HCEC 1CT (cell line): Measurements from ENCODE around the gene ZNF615.
"Not testable (repeated sequence)": the region's sequence is repeated elsewhere in the genome, so short reads cannot be mapped to it uniquely, and the experiment has no call there.

ENCODE experiments used
- DNase-seq: peaks from one replicate; pipeline ENCODE4 v3.0.0-alpha.2; 2017

ZNF615 gene

DNA sequence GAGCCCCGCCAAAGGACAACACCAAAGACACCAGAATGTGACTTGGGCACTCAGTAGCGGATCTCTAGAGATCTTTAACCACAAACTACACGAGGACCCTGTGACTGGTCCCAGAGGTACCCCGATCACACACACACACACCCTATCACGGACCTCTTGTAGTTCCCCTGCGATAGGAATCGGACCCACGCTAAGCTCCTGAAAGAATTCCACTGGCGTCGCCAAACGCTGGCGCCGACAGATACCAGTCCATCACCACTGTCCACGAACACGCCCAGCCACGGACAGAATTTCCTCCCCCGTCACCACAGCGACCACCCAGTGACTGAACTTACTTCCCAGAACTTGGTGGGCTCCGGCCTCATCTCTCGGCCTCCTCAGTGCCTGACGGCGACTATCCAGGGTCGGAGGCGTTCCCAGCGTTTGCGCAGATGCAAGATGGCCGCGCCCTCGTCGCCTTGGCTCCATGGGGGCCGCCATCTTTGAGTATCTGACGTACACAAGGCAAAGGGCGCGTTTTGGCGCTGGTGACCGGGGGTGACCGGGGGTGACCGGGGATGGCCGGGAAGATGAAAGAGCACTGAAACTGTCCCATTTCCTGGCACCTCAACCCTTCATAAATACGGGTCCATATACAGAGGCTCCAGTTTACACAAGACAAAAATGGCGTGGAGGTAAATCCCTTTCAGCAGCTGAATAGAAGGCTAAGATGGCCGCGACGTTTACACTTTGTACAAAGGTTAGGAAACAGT lies at the start of gene ZNF615:
ZNF615 (minus strand) TSS at position 406 of the 752 bp plus-strand sequence. CDS start 4,500 bp downstream, outside the sequence.
- DNase-seq: peak; percentile 81

- not testable (repeated sequence) for DNase-seq
Observed at GRCh38 chr19:52056480-52056879, 48.5 kb upstream of the ZNF615 start.

DNA sequence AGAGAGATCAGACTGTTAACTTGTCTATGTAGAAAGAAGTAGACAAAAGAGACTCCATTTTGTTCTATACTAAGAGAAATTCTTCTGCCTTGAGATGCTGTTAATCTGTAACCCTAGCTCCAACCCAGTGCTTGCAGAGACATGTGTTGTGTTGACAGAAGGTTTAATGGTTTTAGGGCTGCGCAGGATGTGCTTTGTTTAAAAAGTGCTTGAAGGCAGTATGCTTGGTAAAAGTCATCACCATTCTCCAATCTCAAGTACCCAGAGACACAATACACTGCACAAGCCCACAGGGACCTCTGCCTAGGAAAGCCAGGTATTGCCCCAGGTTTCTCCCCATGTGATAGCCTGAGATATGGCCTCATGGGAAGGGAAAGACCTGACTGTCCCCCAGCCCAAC lies 43.7 kb upstream of the ZNF615 start:
- DNase-seq: not testable (repeated sequence)

DNA sequence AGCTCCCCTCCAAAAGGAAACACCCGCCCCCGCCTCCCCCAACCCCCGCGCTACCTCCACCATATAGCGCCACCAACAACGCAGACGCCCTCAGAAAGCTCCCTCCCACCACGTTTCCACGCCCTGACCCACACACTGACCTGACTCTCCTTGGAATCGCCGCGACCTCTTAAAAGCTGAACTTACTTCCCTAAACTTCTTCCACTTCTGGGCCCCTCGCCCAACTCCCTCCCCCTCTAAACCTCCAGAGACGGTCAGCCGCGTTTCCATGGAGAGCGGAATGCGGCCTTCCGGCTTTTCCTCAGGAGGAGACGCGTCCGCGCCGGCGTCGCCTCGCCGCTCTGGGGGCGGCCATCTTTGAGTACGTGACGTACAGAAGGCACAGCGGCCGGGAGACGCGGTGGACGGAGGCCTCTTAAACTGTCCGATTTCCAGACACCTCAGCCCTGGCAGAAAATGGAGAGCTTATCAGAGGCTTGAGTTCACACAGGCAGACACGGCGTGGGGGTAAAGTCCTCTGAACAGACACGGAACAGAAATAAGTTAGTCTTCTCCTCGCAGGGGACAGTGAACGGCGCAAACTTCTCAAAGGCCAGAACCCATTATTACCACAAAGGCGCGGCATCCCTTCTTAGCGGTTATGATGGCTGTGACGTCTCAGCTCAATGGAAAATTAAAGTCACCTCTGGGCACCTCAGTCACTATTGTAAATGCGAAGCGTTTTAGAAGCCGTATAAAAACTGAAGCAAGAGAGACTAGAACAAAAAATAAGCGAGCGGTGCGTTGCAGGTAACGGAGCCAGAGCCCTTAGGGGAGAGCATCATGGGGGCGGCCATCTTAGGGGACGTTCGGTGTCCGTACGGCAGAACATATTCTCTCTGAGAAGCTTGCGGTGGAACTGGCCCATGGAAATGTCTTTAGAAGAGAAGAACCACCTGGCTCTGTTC lies 40.8 kb upstream of the ZNF615 start, which contains the start of gene ZNF432:
ZNF432 (minus strand) TSS at position 284 of the 947 bp plus-strand sequence. CDS start 1,970 bp downstream, outside the sequence.
- peak; percentile 86 for DNase-seq

DNA sequence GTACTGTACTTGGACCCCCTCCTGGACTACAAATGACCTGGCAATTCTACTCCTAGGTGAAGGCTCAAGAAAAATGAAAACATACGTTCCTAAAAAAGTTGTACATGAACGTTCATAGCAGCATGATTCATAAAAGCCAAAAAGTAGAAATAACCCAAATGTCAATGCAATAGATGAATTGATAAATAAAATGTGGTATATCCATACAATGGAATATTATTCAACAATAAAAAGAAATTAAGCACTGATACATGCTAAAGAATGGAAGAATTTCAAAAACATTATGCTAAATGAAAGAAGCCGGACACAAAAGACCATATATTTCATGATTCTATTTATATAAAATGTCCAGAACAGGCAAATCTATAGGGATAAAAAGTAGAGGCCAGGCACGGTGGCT lies 31.2 kb upstream of the ZNF615 start:
- DNase-seq: no peak

DNA sequence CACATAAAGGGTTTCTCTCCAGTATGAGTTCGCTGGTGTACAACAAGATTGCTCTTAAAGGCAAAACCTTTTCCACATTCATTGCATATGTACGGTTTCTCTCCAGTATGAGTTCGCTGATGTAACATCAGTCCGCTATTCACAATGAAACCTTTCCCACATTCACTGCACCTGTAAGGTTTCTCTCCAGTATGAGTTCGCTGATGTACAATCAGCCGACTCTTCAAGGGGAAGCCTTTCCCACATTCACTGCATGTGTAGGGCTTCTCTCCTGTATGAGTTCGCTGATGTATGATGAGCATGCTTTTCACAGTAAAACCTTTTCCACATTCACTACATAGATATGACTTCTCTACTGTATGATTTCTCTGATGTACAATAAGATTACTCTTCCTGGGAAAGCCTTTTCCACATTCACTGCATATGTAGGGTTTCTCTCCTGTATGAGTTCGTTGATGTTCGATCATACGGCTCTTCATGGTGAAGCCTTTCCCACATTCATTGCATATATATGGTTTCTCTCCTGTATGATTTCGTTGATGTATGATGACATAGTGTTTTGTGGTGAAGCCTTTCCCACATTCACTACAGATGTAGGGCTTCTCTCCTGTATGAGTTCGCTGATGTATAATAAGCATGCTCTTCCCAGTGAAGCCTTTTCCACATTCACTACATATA lies 26.2 kb upstream of the ZNF615 start:
- no peak for DNase-seq

DNA sequence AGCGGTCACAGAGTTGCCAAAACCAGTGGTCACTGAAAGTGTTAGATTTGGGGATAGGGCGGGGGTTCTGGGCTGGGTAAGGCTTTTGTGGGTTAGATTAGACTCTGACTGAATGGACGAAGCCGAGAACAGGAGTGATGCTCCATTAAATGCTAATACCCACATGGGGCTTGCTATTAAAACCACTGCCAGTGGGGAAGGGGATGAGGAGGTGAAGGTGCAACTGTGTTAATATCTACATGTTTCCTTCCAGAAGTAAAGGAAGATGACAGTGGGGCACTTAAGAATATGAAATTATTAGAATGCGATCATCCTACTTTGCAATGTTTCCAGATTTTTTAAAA lies 20.7 kb upstream of the ZNF615 start:
- DNase-seq: no peak

- peak; percentile 84 for DNase-seq
Observed at GRCh38 chr19:52028027-52028779, 20.2 kb upstream of the ZNF615 start, which contains the start of gene ZNF614. TSS of gene ZNF614 (minus strand) at chr19:52028379. CDS start at chr19:52025745, 2,634 bp downstream.

GRCh38 chr19:52026255-52026990 lies 18.4 kb upstream of the ZNF615 start:
- DNase-seq: not testable (repeated sequence)

DNA sequence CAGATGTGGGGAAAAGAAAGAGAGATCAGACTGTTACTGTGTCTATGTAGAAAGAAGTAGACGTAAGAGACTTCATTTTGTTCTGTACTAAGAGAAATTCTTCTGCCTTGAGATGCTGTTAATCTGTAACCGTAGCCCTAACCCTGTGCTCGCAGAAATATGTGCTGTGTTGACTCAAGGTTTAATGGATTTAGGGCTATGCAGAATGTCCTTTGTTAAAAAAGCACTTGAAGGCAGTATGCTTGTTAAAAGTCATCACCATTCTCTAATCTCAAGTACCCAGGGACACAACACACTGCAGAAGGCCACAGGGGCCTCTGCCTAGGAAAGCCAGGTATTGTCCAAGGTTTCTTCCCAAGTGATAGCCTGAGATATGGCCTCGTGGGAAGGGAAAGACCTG lies 16.5 kb upstream of the ZNF615 start:
- not testable (repeated sequence) for DNase-seq

DNA sequence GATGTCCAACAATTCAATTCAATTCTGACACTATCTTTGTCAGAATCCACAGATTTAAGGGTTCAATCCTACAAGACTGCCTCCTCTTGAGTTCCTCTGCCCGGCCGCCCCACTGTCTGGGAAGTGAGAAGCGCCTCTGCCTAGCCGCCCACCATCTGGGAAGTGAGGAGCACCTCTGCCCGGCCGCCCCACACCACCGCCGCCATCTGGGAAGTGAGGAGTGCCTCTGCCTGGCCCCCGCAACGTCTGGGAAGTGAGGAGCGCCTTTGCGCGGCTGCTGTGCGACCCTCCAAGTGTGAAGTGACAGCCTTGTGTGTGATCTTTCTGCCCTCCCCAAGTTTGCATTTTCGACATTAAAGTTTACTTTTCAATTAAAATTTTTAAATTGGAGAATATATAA lies 14.2 kb upstream of the ZNF615 start:
- DNase-seq: no peak

- DNase-seq: no peak
Observed at GRCh38 chr19:52020506-52020905, 12.5 kb upstream of the ZNF615 start.

- no peak for DNase-seq
Observed at GRCh38 chr19:52010674-52011073, 2.7 kb upstream of the ZNF615 start.

- peak; percentile 1 for DNase-seq
Observed at GRCh38 chr19:52007451-52007805, 583 bp downstream of the ZNF615 start.

DNA sequence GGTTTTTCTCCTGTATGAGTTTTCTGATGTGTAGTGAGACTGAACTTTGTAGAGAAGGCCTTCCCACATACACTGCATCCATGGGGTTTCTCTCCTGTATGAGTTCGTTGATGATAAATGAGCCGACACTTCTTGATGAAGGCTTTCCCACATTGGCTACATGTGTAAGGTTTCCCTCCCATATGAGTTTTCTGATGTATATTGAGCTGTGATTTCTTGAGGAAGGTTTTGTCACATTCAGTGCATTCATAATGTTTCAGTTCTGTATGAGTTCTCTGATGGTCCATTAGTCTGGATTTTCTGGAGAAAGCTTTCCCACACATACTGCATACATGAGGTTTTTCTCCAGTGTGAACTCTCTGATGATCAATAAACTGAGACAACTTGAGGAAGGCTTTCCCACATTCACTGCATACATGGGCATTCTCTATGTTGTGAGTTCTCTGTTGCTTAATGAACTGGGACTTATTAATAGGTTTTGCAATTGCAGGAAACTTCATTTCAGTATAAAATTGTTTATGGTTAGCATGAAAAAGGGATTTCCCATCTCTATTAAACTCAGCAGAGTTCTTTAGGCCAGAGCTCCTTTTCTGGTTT lies 13.9 kb downstream of the ZNF615 start:
- DNase-seq: no peak

GRCh38 chr19:51993422-51993821 lies 14.6 kb downstream of the ZNF615 start:
- no peak for DNase-seq

GRCh38 chr19:51986309-51987291 lies 21.4 kb downstream of the ZNF615 start, which contains the start of gene ZNF350:
TSS of gene ZNF350 (minus strand) at chr19:51986840. CDS start at chr19:51974360, 12,480 bp downstream.
- DNase-seq: peak; percentile 80

- no peak for DNase-seq
Observed at GRCh38 chr19:51983361-51983760, 24.6 kb downstream of the ZNF615 start.

GRCh38 chr19:51980926-51981325 lies 27.1 kb downstream of the ZNF615 start:
- DNase-seq: not testable (repeated sequence)
